Parathyroid adenoma (tissue), 2 donors: ENCODE results near the gene MGAT4A.

Experiments used
- H2AFZ ChIP-seq: fragments of 300-600 bp; sonication (generic); one replicate; pipeline ENCODE4 v1.7.0; 2017; ENCODE audit warnings: antibody characterized with exemption, mild to moderate bottlenecking
- H3K27ac ChIP-seq: fragments of 300-600 bp; sonication (generic); one replicate; pipeline ENCODE4 v1.7.0; 2017
- H3K27me3 ChIP-seq: fragments of 300-600 bp; sonication (generic); one replicate; pipeline ENCODE4 v1.7.0; 2017; ENCODE audit warnings: low read length; ENCODE audit not compliant: control insufficient read depth, insufficient read depth
- H3K36me3 ChIP-seq: fragments of 300-600 bp; sonication (generic); one replicate; pipeline ENCODE4 v1.7.0; 2017; ENCODE audit warnings: low read length; ENCODE audit not compliant: control insufficient read depth, insufficient read depth
- H3K4me1 ChIP-seq: fragments of 300-600 bp; sonication (generic); one replicate; pipeline ENCODE4 v1.7.0; 2017; ENCODE audit warnings: control low read depth
- H3K4me2 ChIP-seq: fragments of 300-600 bp; sonication (generic); one replicate; pipeline ENCODE4 v1.7.0; 2017; ENCODE audit warnings: low read length
- H3K4me3 ChIP-seq: fragments of 300-600 bp; sonication (generic); one replicate; pipeline ENCODE4 v1.7.0; 2017; ENCODE audit warnings: low read depth, low read length
- H3K79me2 ChIP-seq: fragments of 300-600 bp; sonication (generic); one replicate; pipeline ENCODE4 v1.7.0; 2017; ENCODE audit warnings: control low read depth
- H3K9ac ChIP-seq: fragments of 300-600 bp; sonication (generic); one replicate; pipeline ENCODE4 v1.7.0; 2017; ENCODE audit warnings: mild to moderate bottlenecking
- H3K9me3 ChIP-seq: fragments of 300-600 bp; sonication (generic); one replicate; pipeline ENCODE4 v1.7.0; 2017; ENCODE audit warnings: low read length; ENCODE audit not compliant: control insufficient read depth
- TF ChIP-seq, protein P1 (sequence below): fragments of 300-600 bp; sonication (generic); IDR thresholded peaks from one replicate; pipeline ENCODE4 v1.7.0; 2017; ENCODE audit warnings: antibody characterized with exemption, mild to moderate bottlenecking
- donor health status: primary hyperparathyroidism.

The MGAT4A gene

DNA sequence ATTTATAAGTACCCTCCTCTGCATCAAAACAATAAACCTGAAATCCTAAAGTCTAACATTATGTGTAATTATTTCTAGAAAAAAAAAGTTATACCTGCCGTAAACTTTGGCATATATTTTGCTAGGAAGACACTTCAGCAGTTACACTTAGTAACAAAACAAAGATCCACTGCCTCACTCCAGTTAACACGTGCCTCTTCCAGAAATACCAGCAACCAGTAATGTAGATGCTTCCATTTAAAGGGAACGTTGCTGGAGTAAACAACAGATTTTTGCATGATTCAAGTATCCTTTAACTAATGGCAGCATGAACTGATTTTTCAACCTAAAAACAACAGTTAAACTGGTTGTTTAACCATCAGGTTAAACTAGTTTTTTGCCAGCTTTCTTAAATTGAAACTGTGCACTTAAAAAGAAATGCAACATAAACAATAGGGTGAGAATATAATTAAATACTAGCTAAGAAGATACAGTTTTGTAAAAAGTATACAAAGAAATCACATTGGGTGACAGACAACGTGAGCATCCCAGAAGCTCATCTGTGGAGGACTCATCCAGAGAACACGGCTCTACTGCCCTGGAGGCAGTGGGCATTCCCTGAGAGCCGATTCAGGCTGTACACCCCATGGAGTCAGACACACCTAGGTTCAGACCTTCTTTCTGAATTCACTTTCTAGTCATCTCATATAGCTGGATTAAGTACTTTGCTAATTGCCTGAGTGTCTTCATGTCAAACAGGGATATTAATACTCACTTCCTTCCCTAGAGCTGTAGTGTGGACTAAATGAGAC is 22.3 kb downstream of the MGAT4A start:
- H3K9ac ChIP-seq = no peak overlapping the region
- H3K27ac ChIP-seq = no peak overlapping the region
- H3K9me3 ChIP-seq = no peaks in the 10 kb centered on the region
- no peaks in the 10 kb centered on the region for H3K27me3 ChIP-seq
- H3K36me3 ChIP-seq = no peaks in the 10 kb centered on the region
- H3K4me2 ChIP-seq = no peak overlapping the region
- no peak overlapping the region for H3K4me3 ChIP-seq
- TF ChIP-seq, protein P1, sequence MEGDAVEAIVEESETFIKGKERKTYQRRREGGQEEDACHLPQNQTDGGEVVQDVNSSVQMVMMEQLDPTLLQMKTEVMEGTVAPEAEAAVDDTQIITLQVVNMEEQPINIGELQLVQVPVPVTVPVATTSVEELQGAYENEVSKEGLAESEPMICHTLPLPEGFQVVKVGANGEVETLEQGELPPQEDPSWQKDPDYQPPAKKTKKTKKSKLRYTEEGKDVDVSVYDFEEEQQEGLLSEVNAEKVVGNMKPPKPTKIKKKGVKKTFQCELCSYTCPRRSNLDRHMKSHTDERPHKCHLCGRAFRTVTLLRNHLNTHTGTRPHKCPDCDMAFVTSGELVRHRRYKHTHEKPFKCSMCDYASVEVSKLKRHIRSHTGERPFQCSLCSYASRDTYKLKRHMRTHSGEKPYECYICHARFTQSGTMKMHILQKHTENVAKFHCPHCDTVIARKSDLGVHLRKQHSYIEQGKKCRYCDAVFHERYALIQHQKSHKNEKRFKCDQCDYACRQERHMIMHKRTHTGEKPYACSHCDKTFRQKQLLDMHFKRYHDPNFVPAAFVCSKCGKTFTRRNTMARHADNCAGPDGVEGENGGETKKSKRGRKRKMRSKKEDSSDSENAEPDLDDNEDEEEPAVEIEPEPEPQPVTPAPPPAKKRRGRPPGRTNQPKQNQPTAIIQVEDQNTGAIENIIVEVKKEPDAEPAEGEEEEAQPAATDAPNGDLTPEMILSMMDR = no peak
- no peak overlapping the region for H2AFZ ChIP-seq
- H3K79me2 ChIP-seq = peaks cover 59% of the 10 kb centered on the region
- H3K4me1 ChIP-seq = peaks cover 13% of the 10 kb centered on the region

DNA sequence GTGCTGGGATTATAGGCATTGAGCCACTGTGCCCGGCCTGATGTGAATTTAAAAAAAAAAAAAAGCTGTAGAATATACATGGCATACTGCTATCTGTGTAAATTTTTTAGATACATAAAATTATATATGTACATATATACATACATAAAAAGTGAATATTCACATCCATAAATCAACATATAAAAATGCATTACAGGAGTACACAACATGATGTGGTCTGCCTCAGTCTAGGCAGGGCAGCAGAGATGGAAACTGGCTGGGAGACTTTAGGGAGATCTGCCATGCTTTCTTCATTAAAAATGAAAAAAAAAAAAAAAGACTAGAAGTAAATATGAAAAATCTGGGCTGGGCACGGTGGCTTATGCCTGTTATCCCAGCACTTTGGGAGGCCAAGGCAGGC is 24.3 kb downstream of the MGAT4A start:
- Histone ChIP-seq H2AFZ (no peak overlapping the region), H3K79me2 (peaks cover 50% of the 10 kb centered on the region), H3K9ac (no peak overlapping the region), H3K4me1 (peaks cover 18% of the 10 kb centered on the region), H3K27me3 (no peaks in the 10 kb centered on the region), H3K4me2 (no peak overlapping the region), H3K9me3 (no peaks in the 10 kb centered on the region), H3K4me3 (no peak overlapping the region), H3K36me3 (no peaks in the 10 kb centered on the region), H3K27ac (no peak overlapping the region)
- TF ChIP-seq, protein P1 = no peak

DNA sequence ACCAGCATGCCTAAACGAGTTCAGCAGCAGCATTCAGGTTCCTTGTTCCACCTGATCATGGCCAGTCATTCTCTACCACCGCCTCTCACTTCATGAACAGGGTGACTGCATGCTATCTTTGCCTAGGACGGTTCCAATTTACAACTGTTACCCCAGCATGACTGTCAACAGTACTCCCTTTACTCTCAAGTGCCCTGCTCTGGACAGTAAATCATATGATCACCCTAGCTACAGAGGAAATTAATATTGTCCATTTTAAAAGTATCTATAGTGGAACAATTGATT is 25.7 kb downstream of the MGAT4A start:
- Histone ChIP-seq H3K27ac (no peak overlapping the region), H2AFZ (no peak overlapping the region), H3K4me2 (no peak overlapping the region), H3K9ac (no peak overlapping the region), H3K36me3 (no peaks in the 10 kb centered on the region), H3K9me3 (no peaks in the 10 kb centered on the region), H3K79me2 (peaks cover 45% of the 10 kb centered on the region), H3K27me3 (no peaks in the 10 kb centered on the region), H3K4me1 (peaks cover 21% of the 10 kb centered on the region), H3K4me3 (no peak overlapping the region)
- TF ChIP-seq, protein P1 = no peak

DNA sequence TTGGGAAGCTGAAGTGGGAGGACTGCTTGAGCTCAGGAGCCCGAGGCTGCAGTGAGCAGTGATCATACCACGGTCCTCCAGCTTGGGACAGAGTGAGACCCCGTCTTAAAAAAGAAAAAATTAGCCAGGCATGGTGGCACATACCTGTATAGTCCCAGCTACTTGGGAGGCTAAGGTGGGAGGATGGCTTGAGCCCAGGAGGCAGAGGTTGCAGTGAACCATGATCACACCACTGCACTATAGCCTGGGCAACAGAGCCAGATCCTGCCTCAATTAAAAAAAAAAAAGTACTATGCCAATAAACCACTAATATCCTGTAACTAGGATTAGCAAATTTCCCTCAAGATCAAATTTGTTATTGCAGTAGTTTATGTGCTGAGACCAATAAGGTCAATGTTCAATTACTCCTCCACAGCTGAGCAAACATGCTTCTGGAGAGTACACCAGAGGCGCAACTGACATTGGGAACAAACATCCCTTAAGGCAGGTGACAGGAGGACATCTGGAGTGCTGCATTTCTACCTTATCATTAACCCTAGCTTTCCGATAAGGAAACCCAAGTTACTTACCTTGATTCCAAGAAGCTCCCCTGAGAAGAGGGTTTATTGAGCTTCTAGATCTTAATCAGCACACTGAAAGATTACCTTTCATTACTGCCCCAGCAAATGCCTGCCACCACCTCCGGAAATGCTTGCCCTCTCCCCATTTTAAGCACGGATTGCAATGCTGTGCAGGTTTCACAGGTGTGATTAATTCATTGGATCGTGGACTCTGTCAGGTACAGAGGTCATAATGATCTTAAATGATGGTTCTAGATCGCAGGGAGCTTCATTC is 26.2 kb downstream of the MGAT4A start:
- no peaks in the 10 kb centered on the region for H3K36me3 ChIP-seq
- H3K9ac ChIP-seq = no peak overlapping the region
- H3K27me3 ChIP-seq = no peaks in the 10 kb centered on the region
- TF ChIP-seq, protein P1 = no peak
- no peak overlapping the region for H3K27ac ChIP-seq
- H3K4me3 ChIP-seq = no peak overlapping the region
- H3K9me3 ChIP-seq = no peaks in the 10 kb centered on the region
- peaks cover 21% of the 10 kb centered on the region for H3K4me1 ChIP-seq
- no peak overlapping the region for H3K4me2 ChIP-seq
- peaks cover 47% of the 10 kb centered on the region for H3K79me2 ChIP-seq
- H2AFZ ChIP-seq = no peak overlapping the region
